Thyroid gland (tissue), 4 donors: ENCODE measurements around the gene TIAM2. TPM values are rescaled to one million over a fixed set of nuclear protein-coding genes. Genes with fewer than 3 reads are reported as not detected.

Experiments used
- DNase-seq, 2 donors: peaks; one replicate each; pipeline ENCODE4 v3.0.0-alpha.2; 2019
- H3K27ac ChIP-seq, 3 donors: fragments of 200-600 bp; sonication (generic); 1 replicate in 2 of 3; 2 replicates in 1 of 3; pipeline ENCODE4 v1.5.1; 2016 to 2019; ENCODE audit warnings: mild to moderate bottlenecking in 1 of 3, moderate library complexity in 1 of 3
- H3K27me3 ChIP-seq: fragments of 200-600 bp; sonication (generic); one replicate; pipeline ENCODE4 v1.5.1; 2019
- H3K36me3 ChIP-seq, 2 donors: fragments of 200-600 bp; sonication (generic); one replicate each; pipeline ENCODE4 v1.5.1; 2016 to 2019
- H3K4me1 ChIP-seq, 2 donors: fragments of 200-600 bp; sonication (generic); one replicate each; pipeline ENCODE4 v1.5.1; 2017 to 2019
- H3K4me3 ChIP-seq, 3 donors: fragments of 200-600 bp; sonication (generic); replicated peaks in 1 of 3; 1 replicate in 2 of 3; 2 replicates in 1 of 3; pipeline ENCODE4 v1.5.1; 2016; ENCODE audit warnings: mild to moderate bottlenecking in 1 of 3
- H3K9me3 ChIP-seq: fragments of 200-600 bp; sonication (generic); one replicate; pipeline ENCODE4 v1.5.1; 2017
- POLR2A ChIP-seq, 2 donors: fragments of 450-650 bp; IDR thresholded peaks; one replicate each; pipeline ENCODE4 v1.6.1; 2017; ENCODE audit warnings: antibody characterized with exemption in 2 of 2, mild to moderate bottlenecking in 2 of 2, moderate library complexity in 1 of 2
- WGBS, 2 donors: methylation state at CpG; one replicate each; pipeline ENCODE4 v1.1.5; 2017; 5-methylcytosine and 5-hydroxymethylcytosine counted together
- intact Hi-C: fragments of 100-400 bp; cut with DNase I; formaldehyde crosslinking; loops from one replicate; pipeline ENCODE4 v1.15.1; 2023
- total RNA-seq, 4 donors: library from RNA; depleted of rRNA; stranded (reverse); fragments of >200 nt; gene quantifications; one replicate each; pipeline ENCODE4 v1.2.3, GENCODE V29; 2016
- TF ChIP-seq, protein P1 (sequence below), 6 experiments: fragments of 200-600 bp in 3 of 6; fragments of 450-650 bp in 3 of 6; sonication (generic) in 3 of 6; IDR thresholded peaks; one replicate each; pipeline ENCODE4 v1.5.1; 2016 to 2019; ENCODE audit warnings: antibody characterized with exemption in 6 of 6, mild to moderate bottlenecking in 2 of 6, inconsistent platforms in 1 of 6, moderate library complexity in 1 of 6

Gene TIAM2
- total RNA-seq, 4 donors from 2014 or later = 11.1 to 26.1 (median 18.5) TPM

GRCh38 chr6:155190677-155191076 lies 195.6 kb downstream of the TIAM2 start:
- WGBS, 2 donors = 45 to 63% methylated on average over 4 of the region's 4 CpGs
- Histone ChIP-seq H3K36me3 (no peaks in the 10 kb centered on the region), H3K27ac (peak overlapping the region in 1 of 3 donors; percentile 62), H3K9me3 (no peaks in the 10 kb centered on the region), H3K4me1 (peaks cover 46 to 52% of the 10 kb centered on the region in 2 donors), H3K4me3 (no peak overlapping the region), H3K27me3 (no peaks in the 10 kb centered on the region)
- intact Hi-C loops = no loop called here
- DNase-seq = no peak
- TF ChIP-seq, protein P1, sequence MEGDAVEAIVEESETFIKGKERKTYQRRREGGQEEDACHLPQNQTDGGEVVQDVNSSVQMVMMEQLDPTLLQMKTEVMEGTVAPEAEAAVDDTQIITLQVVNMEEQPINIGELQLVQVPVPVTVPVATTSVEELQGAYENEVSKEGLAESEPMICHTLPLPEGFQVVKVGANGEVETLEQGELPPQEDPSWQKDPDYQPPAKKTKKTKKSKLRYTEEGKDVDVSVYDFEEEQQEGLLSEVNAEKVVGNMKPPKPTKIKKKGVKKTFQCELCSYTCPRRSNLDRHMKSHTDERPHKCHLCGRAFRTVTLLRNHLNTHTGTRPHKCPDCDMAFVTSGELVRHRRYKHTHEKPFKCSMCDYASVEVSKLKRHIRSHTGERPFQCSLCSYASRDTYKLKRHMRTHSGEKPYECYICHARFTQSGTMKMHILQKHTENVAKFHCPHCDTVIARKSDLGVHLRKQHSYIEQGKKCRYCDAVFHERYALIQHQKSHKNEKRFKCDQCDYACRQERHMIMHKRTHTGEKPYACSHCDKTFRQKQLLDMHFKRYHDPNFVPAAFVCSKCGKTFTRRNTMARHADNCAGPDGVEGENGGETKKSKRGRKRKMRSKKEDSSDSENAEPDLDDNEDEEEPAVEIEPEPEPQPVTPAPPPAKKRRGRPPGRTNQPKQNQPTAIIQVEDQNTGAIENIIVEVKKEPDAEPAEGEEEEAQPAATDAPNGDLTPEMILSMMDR (IDR thresholded peaks at IDR 0.05) = no peak
- TF ChIP-seq POLR2A (IDR thresholded peaks at IDR 0.05) = no peak

DNA sequence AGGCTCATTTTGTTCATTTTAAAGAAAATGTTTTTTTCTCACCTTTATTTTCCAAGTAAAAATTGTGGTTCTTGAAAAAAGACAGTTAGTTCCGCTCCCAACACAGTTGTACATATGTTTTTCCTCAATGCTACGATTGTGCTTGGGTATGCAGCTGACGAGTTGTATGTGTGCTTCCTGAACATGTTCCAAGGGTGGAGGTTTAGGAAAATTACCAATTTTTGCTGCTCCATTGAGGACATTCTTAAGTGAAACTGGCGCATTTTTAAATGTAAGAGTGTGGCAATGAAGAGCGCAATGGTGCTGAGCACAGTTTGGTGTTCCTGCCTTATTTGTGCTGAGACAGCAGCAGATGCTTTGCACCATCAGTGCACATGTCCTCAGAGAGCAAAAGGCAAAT lies 198.4 kb downstream of the TIAM2 start:
- WGBS, 2 donors = 95 to 97% methylated on average over 5 of the region's 5 CpGs
- intact Hi-C loops = no loop called here
- no peak for TF ChIP-seq POLR2A (IDR thresholded peaks at IDR 0.05)
- H3K27ac ChIP-seq = no peak overlapping the region
- no peak for DNase-seq
- no peaks in the 10 kb centered on the region for H3K27me3 ChIP-seq
- no peaks in the 10 kb centered on the region for H3K36me3 ChIP-seq
- peaks cover 26 to 29% of the 10 kb centered on the region in 2 donors for H3K4me1 ChIP-seq
- H3K4me3 ChIP-seq = no peak overlapping the region
- H3K9me3 ChIP-seq = no peaks in the 10 kb centered on the region

DNA sequence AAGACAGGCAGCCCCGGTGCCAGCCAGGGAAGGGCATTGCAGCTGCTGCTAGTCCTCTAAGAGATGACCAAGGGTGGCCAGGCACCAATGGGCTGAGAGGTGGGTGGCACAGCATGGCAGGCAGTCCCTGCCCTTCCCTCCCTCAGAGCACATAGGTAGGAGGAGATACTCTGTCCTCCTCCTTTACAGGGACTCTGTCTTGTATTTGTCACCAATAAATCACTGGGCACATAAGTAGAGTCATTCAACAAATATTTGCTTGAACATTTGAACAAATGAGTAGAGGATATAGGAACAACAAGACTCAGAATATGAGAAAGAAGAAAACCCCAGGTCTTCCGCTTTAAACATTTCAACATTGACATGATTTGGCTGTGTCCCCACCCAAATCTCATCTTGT lies 199.3 kb downstream of the TIAM2 start:
- no peak for TF ChIP-seq POLR2A (IDR thresholded peaks at IDR 0.05)
- TF ChIP-seq, protein P1 (IDR thresholded peaks at IDR 0.05) = no peak
- DNase-seq = no peak
- H3K27ac ChIP-seq = no peak overlapping the region
- no peaks in the 10 kb centered on the region for H3K36me3 ChIP-seq
- whole genome bisulfite sequencing, 2 donors = 95 to 98% methylated on average over 2 of the region's 2 CpGs
- H3K27me3 ChIP-seq = no peaks in the 10 kb centered on the region
- no peaks in the 10 kb centered on the region for H3K9me3 ChIP-seq
- H3K4me3 ChIP-seq = no peak overlapping the region
- H3K4me1 ChIP-seq = peaks cover 18 to 22% of the 10 kb centered on the region in 2 donors
- intact Hi-C loops = no loop called here

- TF ChIP-seq, protein P1 (IDR thresholded peaks at IDR 0.05) = no peak
- TF ChIP-seq POLR2A (IDR thresholded peaks at IDR 0.05) = no peak
- no peaks in the 10 kb centered on the region for H3K9me3 ChIP-seq
- no peak overlapping the region for H3K4me3 ChIP-seq
- no peak overlapping the region for H3K27ac ChIP-seq
- WGBS, 2 donors = 92 to 94% methylated on average over 7 of the region's 7 CpGs
- H3K4me1 ChIP-seq = peaks cover 4 to 6% of the 10 kb centered on the region in 2 donors
- H3K27me3 ChIP-seq = no peaks in the 10 kb centered on the region
- DNase-seq = no peak
- intact Hi-C loops = no loop called here
- no peaks in the 10 kb centered on the region for H3K36me3 ChIP-seq
Measured at GRCh38 chr6:155195903-155196302, 200.8 kb downstream of the TIAM2 start.

GRCh38 chr6:155196911-155197310 lies 201.8 kb downstream of the TIAM2 start:
- WGBS, 2 donors = 46 to 55% methylated on average over 2 of the region's 2 CpGs
- no peak for TF ChIP-seq POLR2A (IDR thresholded peaks at IDR 0.05)
- TF ChIP-seq, protein P1 (IDR thresholded peaks at IDR 0.05) = no peak
- Histone ChIP-seq H3K4me1 (peaks cover 4 to 5% of the 10 kb centered on the region in 2 donors), H3K36me3 (no peaks in the 10 kb centered on the region), H3K27me3 (no peaks in the 10 kb centered on the region), H3K4me3 (no peak overlapping the region), H3K27ac (no peak overlapping the region), H3K9me3 (no peaks in the 10 kb centered on the region)
- intact Hi-C loops = no loop called here
- DNase-seq = peak; percentile 70 to 77

DNA sequence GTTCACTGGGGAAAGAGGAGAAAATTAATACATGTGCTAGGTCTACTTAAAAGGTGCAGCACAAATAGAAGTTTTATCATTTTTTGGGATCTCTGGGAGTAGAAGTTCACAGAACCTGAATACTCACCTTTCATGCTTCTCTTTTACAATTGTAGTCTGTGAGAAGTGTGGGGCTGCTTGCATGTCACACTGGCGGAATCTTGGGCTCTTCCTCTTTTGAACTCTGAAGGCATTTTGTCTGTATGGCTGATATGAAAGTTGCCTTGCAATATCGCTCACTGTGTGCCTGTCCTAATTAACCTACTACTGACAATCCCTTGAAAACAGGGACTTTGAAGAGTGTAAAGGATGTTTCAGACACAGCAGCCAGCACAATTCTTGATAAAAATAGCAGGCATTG lies 202.8 kb downstream of the TIAM2 start:
- Histone ChIP-seq H3K9me3 (no peaks in the 10 kb centered on the region), H3K27me3 (no peaks in the 10 kb centered on the region), H3K27ac (no peak overlapping the region), H3K36me3 (no peaks in the 10 kb centered on the region), H3K4me3 (no peak overlapping the region), H3K4me1 (peaks cover 4 to 5% of the 10 kb centered on the region in 2 donors)
- 94 to 97% methylated on average over 2 of the region's 2 CpGs for WGBS, 2 donors
- intact Hi-C loops = no loop called here
- no peak for DNase-seq
- no peak for TF ChIP-seq POLR2A (IDR thresholded peaks at IDR 0.05)
- TF ChIP-seq, protein P1 (IDR thresholded peaks at IDR 0.05) = no peak
